COLO829 (cell line): ENCODE results near the gene UNC5CL.

Experiments used
- DNase-seq: peaks from one replicate; pipeline ENCODE4 v3.0.0; 2012; ENCODE audit warnings: low spot score

UNC5CL gene

GRCh38 chr6:41062056-41062455 lies 23.0 kb upstream of the UNC5CL start:
- DNase-seq, result no peak

- no peak for DNase-seq
Measured at GRCh38 chr6:41061196-41061726, 22.2 kb upstream of the UNC5CL start.

GRCh38 chr6:41059556-41059955 lies 20.5 kb upstream of the UNC5CL start:
- DNase-seq, result no peak

DNA sequence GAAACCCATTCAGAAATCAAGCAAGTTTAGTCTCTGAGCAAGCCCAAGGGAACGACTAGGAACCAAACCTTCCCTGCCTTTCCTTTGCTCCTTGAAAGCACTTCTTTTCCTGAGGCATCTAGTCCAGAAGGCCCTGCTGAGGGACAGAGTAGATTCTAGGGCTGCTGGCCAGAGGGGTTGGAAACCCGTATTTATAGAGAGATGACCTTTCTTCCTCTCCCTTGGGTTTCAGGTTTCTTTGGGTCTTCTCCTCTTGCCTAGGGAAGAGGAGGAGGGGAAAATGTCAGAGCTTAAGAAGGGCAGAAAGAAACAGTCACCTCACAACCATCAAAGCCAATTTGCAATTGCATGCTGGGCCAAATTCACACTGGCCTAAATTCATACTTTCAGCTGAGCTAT lies 19.8 kb upstream of the UNC5CL start:
- DNase-seq, result no peak

- DNase-seq, result no peak
Measured at GRCh38 chr6:41056768-41057490, 17.9 kb upstream of the UNC5CL start.

DNA sequence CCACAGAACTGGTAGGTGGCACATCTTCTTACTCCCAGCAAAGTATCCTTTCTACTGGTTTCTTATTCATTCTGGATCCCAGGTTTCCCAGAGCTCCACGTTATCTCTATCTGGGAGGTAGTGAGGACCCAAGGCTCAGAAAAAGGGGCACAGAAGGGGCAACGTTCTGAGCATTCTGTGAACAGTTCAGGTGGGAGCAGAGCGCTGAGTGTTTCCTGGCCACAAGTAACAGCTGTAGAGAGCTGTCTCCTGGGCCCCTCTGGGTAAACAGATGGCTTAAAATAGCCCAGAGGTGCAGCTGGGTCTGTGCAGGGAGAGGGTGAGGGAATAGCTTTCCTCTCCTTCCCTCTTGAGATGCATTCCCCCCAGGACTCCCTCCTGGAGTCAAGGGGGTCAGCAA lies 16.1 kb upstream of the UNC5CL start:
- no peak for DNase-seq

GRCh38 chr6:41054511-41054910 lies 15.5 kb upstream of the UNC5CL start:
- DNase-seq, result no peak

DNA sequence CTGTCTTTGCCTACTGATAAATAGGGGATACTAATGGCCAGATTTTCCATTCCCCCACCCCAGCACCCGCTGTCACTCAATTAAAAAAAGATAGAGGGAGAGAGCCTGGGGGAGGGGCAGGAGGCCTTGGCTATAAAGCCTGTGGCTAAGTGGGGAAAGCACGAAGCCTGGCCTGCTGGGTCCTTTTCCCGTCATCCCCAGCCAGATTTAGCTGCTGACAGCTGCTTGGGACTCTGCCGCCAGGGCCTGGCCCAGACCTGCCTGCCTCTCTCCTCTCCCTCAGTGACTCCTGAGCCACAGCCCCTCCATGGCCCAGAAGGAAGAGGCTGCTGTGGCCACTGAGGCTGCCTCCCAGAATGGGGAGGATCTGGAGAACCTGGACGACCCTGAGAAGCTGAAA lies 14.0 kb upstream of the UNC5CL start, which contains the start of gene APOBEC2:
Gene APOBEC2, plus strand, starts transcription at position 162 of the 400 bp plus-strand sequence. Its CDS starts 146 bp downstream, at position 308.
- DNase-seq, result no peak

DNA sequence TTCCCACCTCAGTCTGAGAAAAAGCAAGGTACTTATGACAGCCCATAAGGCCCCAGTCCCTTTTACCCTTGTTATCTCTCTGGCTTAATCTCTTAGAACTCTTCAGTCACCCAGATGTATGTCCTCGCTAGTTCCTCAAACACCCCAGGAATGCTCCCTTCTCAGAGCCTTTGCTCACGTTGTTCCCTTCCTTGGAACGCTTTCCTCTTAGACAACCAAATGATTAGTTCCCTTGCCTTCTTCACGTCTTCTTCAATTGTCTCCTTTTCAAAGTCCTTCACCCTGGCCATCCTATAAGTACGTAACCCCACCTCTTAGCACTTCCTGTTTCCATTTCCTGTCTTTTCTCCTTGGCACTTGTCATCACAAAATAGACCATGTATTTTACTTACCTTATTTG lies 12.9 kb upstream of the UNC5CL start:
- DNase-seq, result no peak

- no peak for DNase-seq
Measured at GRCh38 chr6:41050536-41050935, 11.5 kb upstream of the UNC5CL start.

DNA sequence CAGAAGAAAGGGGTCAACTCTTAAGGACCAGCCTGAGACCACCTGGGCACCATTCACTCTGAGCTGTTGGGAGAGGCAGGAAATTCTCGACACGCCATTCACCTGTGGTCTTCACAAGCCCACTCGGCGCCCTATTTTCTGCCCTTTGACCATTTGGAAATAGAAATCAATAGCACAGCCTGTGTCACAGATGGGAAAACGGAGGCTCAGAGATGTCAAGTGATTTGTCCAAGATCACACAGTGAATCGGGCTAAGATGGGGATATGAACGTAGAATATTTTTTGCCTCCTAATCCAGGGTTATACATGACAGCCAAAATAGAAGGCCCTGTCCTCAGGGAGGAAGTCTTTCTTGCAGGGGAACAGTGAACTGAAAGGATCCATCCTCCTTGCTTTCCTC lies 10.9 kb upstream of the UNC5CL start:
- DNase-seq, result no peak

DNA sequence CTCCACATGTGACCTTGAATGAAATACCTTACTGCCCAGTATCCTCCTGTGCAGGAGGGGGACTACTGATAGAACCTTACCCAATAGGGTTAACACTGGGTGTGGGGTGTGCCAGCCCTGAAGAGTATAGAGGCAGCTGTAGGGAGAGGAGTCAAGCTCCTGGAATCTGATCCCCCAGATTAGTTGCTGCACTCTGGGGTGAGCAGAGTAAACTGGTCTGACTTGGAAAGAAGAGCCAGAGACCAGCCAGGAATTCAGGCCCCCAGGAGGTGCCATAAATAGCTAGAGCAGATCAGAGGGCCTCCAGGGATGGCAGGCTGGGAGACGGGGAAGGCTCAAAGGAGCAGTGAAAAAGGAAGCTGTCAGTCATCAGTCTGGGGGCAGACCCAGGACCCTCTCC lies 10.5 kb upstream of the UNC5CL start:
- no peak for DNase-seq

- DNase-seq, result no peak
Measured at GRCh38 chr6:41047745-41048732, 9.0 kb upstream of the UNC5CL start.

- no peak for DNase-seq
Measured at GRCh38 chr6:41047306-41047705, 8.3 kb upstream of the UNC5CL start.

GRCh38 chr6:41046084-41046483 lies 7.1 kb upstream of the UNC5CL start:
- no peak for DNase-seq

GRCh38 chr6:41045664-41046063 lies 6.6 kb upstream of the UNC5CL start:
- no peak for DNase-seq

- no peak for DNase-seq
Measured at GRCh38 chr6:41043151-41043550, 4.1 kb upstream of the UNC5CL start.

GRCh38 chr6:41042226-41043055 lies 3.4 kb upstream of the UNC5CL start, which contains the start of gene TSPO2:
Gene TSPO2, plus strand, starts transcription at chr6:41042467. Its CDS starts 519 bp downstream, at chr6:41042986.
- no peak for DNase-seq

DNA sequence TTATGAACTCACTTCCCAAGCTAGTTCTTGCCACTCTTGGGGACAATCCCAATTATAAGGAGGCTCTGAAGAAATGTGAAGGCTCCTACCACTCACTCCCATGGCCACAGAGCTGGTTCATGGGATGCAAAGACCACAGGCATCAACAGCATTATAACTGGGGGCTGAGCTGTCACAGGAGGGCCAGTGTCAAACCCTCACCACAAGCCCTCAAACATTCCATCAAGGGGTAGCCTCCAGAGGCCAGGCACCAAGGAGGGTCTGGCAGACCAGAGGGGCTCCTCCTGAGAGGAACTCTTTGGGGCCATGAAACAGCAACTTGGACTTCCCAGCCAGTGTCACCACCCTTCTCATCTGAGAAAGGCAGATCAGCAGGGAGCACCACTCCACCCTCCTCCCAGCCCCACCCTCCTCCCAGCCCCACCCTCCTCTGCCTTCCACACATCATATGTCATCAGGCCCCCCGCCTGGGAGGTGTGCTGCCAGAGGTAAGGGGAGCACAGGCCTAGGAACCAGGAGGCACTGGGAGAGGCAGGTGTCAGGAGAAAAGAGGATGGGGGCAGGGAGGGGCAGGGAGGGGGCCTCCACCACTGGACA lies 2.0 kb upstream of the UNC5CL start:
- no peak for DNase-seq

GRCh38 chr6:41040101-41040939 lies 1.3 kb upstream of the UNC5CL start:
- DNase-seq, result peak; percentile 63
